HepG2 (cell line): ENCODE data around the gene PTGES3. TPM values are rescaled to one million over a fixed set of nuclear protein-coding genes. Genes with fewer than 3 reads are reported as not detected.
A peak's percentile ranks its signal among the peaks of the same experiment; 100 is the strongest.

Experiments
- ADNP ChIP-seq: sonication (generic); formaldehyde crosslinking; IDR thresholded peaks from 2 replicates; pipeline ENCODE4 v1.4.0; 2020; ENCODE audit warnings: missing genetic modification reagents
- HIVEP1 ChIP-seq: sonication (generic); formaldehyde crosslinking; IDR thresholded peaks from 2 replicates; pipeline ENCODE4 v1.4.0; 2020; ENCODE audit warnings: mild to moderate bottlenecking, missing genetic modification reagents
- IKZF1 ChIP-seq: fragments of 450-650 bp; IDR thresholded peaks from 2 replicates; pipeline ENCODE4 v1.7.1; 2016
- MTA3 ChIP-seq: sonication (generic); formaldehyde crosslinking; IDR thresholded peaks from 2 replicates; pipeline ENCODE4 v1.4.0; 2020; ENCODE audit warnings: missing genetic modification reagents
- REXO4 ChIP-seq: sonication (generic); formaldehyde crosslinking; IDR thresholded peaks from 2 replicates; pipeline ENCODE4 v1.8.0; 2022; ENCODE audit warnings: missing genetic modification reagents, mild to moderate bottlenecking, borderline replicate concordance
- RFX5 ChIP-seq: IDR thresholded peaks from 2 replicates; pipeline ENCODE4 v1.6.1; 2011; ENCODE audit warnings: low read depth, low read length, improper control_type of control experiment
- RXRB ChIP-seq: IDR thresholded peaks from 2 replicates; pipeline ENCODE4 v1.6.1; 2016; ENCODE audit warnings: borderline replicate concordance, missing genetic modification reagents, missing compliant biosample characterization
- SP5 ChIP-seq: IDR thresholded peaks from 2 replicates; pipeline ENCODE4 v1.6.1; 2016; ENCODE audit warnings: low read depth, borderline replicate concordance
- TCF7 ChIP-seq: sonication (generic); IDR thresholded peaks from 2 replicates; pipeline ENCODE4 v1.6.1; 2016; ENCODE audit warnings: antibody characterized with exemption, low read depth
- TOE1 ChIP-seq: sonication (generic); formaldehyde crosslinking; IDR thresholded peaks from 2 replicates; pipeline ENCODE4 v1.4.0; 2020; ENCODE audit warnings: mild to moderate bottlenecking, missing genetic modification reagents
- U2AF2 ChIP-seq: fragments of 200-400 bp; formaldehyde crosslinking; IDR thresholded peaks from 2 replicates; pipeline ENCODE4 v1.6.1; 2017; ENCODE audit warnings: low read depth, mild to moderate bottlenecking, low read length
- ZBTB3 ChIP-seq: sonication (generic); formaldehyde crosslinking; IDR thresholded peaks from 2 replicates; pipeline ENCODE4 v1.4.0; 2020; ENCODE audit warnings: low read depth, mild to moderate bottlenecking, moderate library complexity, missing genetic modification reagents, borderline replicate concordance
- ZIK1 ChIP-seq: sonication (generic); formaldehyde crosslinking; IDR thresholded peaks from 2 replicates; pipeline ENCODE4 v1.5.0; 2020; ENCODE audit warnings: mild to moderate bottlenecking, low read depth, missing genetic modification reagents, borderline replicate concordance
- ZMYM3 ChIP-seq: sonication (generic); formaldehyde crosslinking; IDR thresholded peaks from 2 replicates; pipeline ENCODE4 v1.5.1; 2020; ENCODE audit warnings: mild to moderate bottlenecking, missing genetic modification reagents
- ZNF232 ChIP-seq: sonication (generic); formaldehyde crosslinking; IDR thresholded peaks from 2 replicates; pipeline ENCODE4 v1.4.0; 2020; ENCODE audit warnings: missing genetic modification reagents, borderline replicate concordance
- ZNF337 ChIP-seq: sonication (generic); formaldehyde crosslinking; IDR thresholded peaks from 2 replicates; pipeline ENCODE4 v1.5.1; 2020; ENCODE audit warnings: missing genetic modification reagents, low read depth, mild to moderate bottlenecking, borderline replicate concordance
- ZNF383 ChIP-seq: sonication (generic); formaldehyde crosslinking; IDR thresholded peaks from 2 replicates; pipeline ENCODE4 v1.4.0; 2020; ENCODE audit warnings: missing genetic modification reagents, mild to moderate bottlenecking, borderline replicate concordance
- ZNF431 ChIP-seq: sonication (generic); formaldehyde crosslinking; IDR thresholded peaks from 2 replicates; pipeline ENCODE4 v1.9.0; 2022; ENCODE audit warnings: missing genetic modification reagents, low read depth, mild to moderate bottlenecking, borderline replicate concordance
- ZNF496 ChIP-seq: sonication (generic); formaldehyde crosslinking; IDR thresholded peaks from 2 replicates; pipeline ENCODE4 v1.8.1; 2023; ENCODE audit warnings: mild to moderate bottlenecking, moderate library complexity, missing genetic modification reagents; ENCODE audit not compliant: insufficient replicate concordance
- ZNF577 ChIP-seq: sonication (generic); formaldehyde crosslinking; IDR thresholded peaks from 2 replicates; pipeline ENCODE4 v1.4.0; 2020; ENCODE audit warnings: mild to moderate bottlenecking, low read depth, missing genetic modification reagents, borderline replicate concordance
- ZNF598 ChIP-seq: sonication (generic); formaldehyde crosslinking; IDR thresholded peaks from 2 replicates; pipeline ENCODE4 v1.5.1; 2020; ENCODE audit warnings: mild to moderate bottlenecking, missing genetic modification reagents, borderline replicate concordance
- polyA plus RNA-seq, 8 experiments: library from polyadenylated mRNA; depleted of rRNA in 3 of 8; stranded (reverse) in 7 of 8; unstranded in 1 of 8; fragments of >200 nt; fragmentation: Illumina TruSeq in 4 of 8; extraction: Trizol in 4 of 8; gene quantifications; 2 replicates each; pipeline versions ENCODE4 v1.2.1 to v1.2.3, GENCODE V29; 2011 to 2016; ENCODE audit warnings: low read depth in 4 of 8, missing spikeins in 1 of 8, mixed read lengths in 1 of 8; ENCODE audit not compliant: insufficient read depth in 1 of 8
- total RNA-seq, 5 experiments: library from RNA; depleted of rRNA; stranded (reverse); fragments of >200 nt; fragmentation: Illumina TruSeq; extraction: Trizol; gene quantifications; 2 replicates each; pipeline ENCODE4 v1.2.3, GENCODE V29; 2016; ENCODE audit warnings: low read depth in 1 of 5
- TF ChIP-seq, protein P1 (sequence below): sonication (generic); formaldehyde crosslinking; IDR thresholded peaks from 2 replicates; pipeline ENCODE4 v1.4.0; 2020; ENCODE audit warnings: missing genetic modification reagents
- TF ChIP-seq, protein P2 (sequence below): fragments of 450-650 bp; IDR thresholded peaks from 2 replicates; pipeline ENCODE4 v1.6.1; 2017
- TF ChIP-seq, protein P3 (sequence below): sonication (generic); formaldehyde crosslinking; IDR thresholded peaks from 2 replicates; pipeline ENCODE4 v1.4.0; 2020; ENCODE audit warnings: mild to moderate bottlenecking, missing genetic modification reagents
- TF ChIP-seq, protein P4 (sequence below): IDR thresholded peaks from 2 replicates; pipeline ENCODE4 v1.6.1; 2018; ENCODE audit warnings: missing genetic modification reagents, mild to moderate bottlenecking, missing compliant biosample characterization

The PTGES3 gene
- total and polyA plus RNA-seq, 2 of the 13 experiments (the other 11 are each of a cell fraction or from before 2014, with no cell fraction given), result 54.4 to 159 TPM

DNA sequence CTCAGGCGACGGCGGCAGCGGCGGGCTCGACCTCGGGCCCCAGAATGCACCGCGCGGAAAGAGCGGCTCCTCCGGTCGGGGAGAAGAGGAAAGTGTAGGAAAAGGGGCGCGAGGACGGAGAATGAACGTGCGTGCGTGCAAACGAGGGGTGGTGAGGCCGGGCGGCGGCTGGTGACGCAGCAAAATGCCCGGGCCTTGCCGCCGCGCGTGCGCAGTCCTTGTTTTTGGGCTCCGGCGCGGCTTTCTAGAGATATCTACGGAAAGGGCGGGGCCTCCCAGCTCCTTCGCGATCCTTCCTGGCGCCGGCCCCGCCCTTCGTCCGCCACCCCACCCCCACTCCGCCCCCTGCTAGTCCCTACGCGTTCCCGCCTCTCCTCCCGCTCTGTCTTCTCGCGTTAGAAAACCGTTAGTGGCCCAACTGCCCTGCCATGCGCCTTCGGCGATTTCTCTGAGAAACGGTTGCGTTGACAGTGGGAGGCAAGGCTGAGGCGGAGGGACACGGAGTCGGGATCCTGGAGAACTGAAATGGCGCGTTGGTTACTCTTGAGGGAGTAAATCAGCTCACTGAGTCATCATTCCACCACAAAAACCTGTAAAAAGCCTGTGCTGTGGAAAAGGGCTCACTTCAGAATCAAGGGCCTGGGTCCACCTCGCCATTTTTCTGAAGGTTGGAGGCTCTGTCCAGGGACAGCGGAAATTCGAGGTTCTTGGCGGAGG is at the start of gene PTGES3 (continued):
- TF ChIP-seq, protein P1, sequence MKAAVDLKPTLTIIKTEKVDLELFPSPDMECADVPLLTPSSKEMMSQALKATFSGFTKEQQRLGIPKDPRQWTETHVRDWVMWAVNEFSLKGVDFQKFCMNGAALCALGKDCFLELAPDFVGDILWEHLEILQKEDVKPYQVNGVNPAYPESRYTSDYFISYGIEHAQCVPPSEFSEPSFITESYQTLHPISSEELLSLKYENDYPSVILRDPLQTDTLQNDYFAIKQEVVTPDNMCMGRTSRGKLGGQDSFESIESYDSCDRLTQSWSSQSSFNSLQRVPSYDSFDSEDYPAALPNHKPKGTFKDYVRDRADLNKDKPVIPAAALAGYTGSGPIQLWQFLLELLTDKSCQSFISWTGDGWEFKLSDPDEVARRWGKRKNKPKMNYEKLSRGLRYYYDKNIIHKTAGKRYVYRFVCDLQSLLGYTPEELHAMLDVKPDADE, result peak; percentile 96
- peak; percentile 67; the same call in 1 of the 2 replicates for TF ChIP-seq RXRB (CRISPR knock-in tag)
- TF ChIP-seq ZNF598 (CRISPR knock-in tag), result no peak
- TF ChIP-seq, protein P2, sequence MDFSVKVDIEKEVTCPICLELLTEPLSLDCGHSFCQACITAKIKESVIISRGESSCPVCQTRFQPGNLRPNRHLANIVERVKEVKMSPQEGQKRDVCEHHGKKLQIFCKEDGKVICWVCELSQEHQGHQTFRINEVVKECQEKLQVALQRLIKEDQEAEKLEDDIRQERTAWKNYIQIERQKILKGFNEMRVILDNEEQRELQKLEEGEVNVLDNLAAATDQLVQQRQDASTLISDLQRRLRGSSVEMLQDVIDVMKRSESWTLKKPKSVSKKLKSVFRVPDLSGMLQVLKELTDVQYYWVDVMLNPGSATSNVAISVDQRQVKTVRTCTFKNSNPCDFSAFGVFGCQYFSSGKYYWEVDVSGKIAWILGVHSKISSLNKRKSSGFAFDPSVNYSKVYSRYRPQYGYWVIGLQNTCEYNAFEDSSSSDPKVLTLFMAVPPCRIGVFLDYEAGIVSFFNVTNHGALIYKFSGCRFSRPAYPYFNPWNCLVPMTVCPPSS, result no peak
- TF ChIP-seq ZNF431 (CRISPR knock-in tag), result no peak; the same call in 1 of the 2 replicates
- TF ChIP-seq TCF7, result no peak
- TF ChIP-seq, protein P3, sequence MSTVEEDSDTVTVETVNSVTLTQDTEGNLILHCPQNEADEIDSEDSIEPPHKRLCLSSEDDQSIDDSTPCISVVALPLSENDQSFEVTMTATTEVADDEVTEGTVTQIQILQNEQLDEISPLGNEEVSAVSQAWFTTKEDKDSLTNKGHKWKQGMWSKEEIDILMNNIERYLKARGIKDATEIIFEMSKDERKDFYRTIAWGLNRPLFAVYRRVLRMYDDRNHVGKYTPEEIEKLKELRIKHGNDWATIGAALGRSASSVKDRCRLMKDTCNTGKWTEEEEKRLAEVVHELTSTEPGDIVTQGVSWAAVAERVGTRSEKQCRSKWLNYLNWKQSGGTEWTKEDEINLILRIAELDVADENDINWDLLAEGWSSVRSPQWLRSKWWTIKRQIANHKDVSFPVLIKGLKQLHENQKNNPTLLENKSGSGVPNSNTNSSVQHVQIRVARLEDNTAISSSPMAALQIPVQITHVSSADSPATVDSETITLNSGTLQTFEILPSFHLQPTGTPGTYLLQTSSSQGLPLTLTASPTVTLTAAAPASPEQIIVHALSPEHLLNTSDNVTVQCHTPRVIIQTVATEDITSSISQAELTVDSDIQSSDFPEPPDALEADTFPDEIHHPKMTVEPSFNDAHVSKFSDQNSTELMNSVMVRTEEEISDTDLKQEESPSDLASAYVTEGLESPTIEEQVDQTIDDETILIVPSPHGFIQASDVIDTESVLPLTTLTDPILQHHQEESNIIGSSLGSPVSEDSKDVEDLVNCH (CRISPR knock-in tag), result no peak
- TF ChIP-seq ZNF337, result no peak
- peak; percentile 85 for TF ChIP-seq ZIK1 (CRISPR knock-in tag)
- no peak for TF ChIP-seq ZNF383 (CRISPR knock-in tag)
- TF ChIP-seq REXO4 (CRISPR knock-in tag), result 0 out of 2 replicates have a peak, but pooled peaks have one; percentile 24
- TF ChIP-seq U2AF2, result no peak
- 0 out of 2 replicates have a peak, but pooled peaks have one; percentile 67 for TF ChIP-seq ZBTB3 (CRISPR knock-in tag)
- TF ChIP-seq RFX5, result 0 out of 2 replicates have a peak, but pooled peaks have one; percentile 1
- TF ChIP-seq, protein P4, sequence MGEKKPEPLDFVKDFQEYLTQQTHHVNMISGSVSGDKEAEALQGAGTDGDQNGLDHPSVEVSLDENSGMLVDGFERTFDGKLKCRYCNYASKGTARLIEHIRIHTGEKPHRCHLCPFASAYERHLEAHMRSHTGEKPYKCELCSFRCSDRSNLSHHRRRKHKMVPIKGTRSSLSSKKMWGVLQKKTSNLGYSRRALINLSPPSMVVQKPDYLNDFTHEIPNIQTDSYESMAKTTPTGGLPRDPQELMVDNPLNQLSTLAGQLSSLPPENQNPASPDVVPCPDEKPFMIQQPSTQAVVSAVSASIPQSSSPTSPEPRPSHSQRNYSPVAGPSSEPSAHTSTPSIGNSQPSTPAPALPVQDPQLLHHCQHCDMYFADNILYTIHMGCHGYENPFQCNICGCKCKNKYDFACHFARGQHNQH (CRISPR knock-in tag), result peak; percentile 94
- TF ChIP-seq IKZF1, result no peak
- no peak for TF ChIP-seq ZMYM3 (CRISPR knock-in tag)
- 0 out of 2 replicates have a peak, but pooled peaks have one; percentile 30 for TF ChIP-seq ZNF577 (CRISPR knock-in tag)
- TF ChIP-seq ZNF496 (CRISPR knock-in tag), result no peak
- no peak for TF ChIP-seq ADNP
- no peak for TF ChIP-seq MTA3
- peak; percentile 40; the same call in 1 of the 2 replicates for TF ChIP-seq HIVEP1 (CRISPR knock-in tag)
- no peak for TF ChIP-seq SP5 (CRISPR knock-in tag)
- TF ChIP-seq TOE1 (CRISPR knock-in tag), result no peak
- TF ChIP-seq ZNF232 (CRISPR knock-in tag), result peak; percentile 94; the same call in 1 of the 2 replicates
